LNCAP (cell line): Measurements from ENCODE around the gene PARN.

Source experiments
- CTCF ChIP-seq: fragments of 450-650 bp; IDR thresholded peaks from 2 replicates; pipeline ENCODE4 v1.5.1; 2017; ENCODE audit warnings: mild to moderate bottlenecking

PARN gene

GRCh38 chr16:14458576-14458975 is 171.5 kb downstream of the PARN start:
- TF ChIP-seq CTCF, result no peak

GRCh38 chr16:14456793-14457481 is 173.1 kb downstream of the PARN start:
- TF ChIP-seq CTCF, result no peak

- TF ChIP-seq CTCF, result no peak
These were observed 174.5 kb downstream of the PARN start for GRCh38 chr16:14455573-14455972.

GRCh38 chr16:14454391-14454790 is 175.7 kb downstream of the PARN start:
- TF ChIP-seq CTCF, result no peak

GRCh38 chr16:14452066-14452465 is 178.0 kb downstream of the PARN start:
- no peak for TF ChIP-seq CTCF

- TF ChIP-seq CTCF, result no peak
These were observed 179.2 kb downstream of the PARN start for GRCh38 chr16:14450846-14451245.

GRCh38 chr16:14449790-14450480 is 180.1 kb downstream of the PARN start:
- no peak for TF ChIP-seq CTCF
